ENCODE measurements around the gene ANO1.

DNA sequence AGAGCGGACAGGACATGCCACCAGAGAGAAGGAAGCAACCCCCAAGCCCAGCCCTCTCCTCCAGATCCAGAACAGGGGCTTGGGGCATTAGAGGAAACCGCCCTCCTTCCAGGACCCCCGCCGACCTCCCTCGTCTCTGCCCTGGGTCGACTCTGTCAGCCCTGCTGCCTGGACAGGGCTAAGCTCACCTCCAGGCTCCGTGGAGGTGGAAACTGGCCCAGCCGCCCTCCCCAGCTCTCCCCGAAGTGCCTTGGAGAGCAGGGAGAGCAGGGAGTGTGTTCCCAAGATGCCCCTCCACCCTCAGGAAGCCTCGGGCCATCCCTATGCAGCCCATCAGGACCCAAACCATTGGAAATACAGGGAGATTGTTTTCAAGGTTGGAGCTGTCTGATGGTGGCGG lies 26.8 kb downstream of the ANO1 start:
- TF ChIP-seq, protein P1, sequence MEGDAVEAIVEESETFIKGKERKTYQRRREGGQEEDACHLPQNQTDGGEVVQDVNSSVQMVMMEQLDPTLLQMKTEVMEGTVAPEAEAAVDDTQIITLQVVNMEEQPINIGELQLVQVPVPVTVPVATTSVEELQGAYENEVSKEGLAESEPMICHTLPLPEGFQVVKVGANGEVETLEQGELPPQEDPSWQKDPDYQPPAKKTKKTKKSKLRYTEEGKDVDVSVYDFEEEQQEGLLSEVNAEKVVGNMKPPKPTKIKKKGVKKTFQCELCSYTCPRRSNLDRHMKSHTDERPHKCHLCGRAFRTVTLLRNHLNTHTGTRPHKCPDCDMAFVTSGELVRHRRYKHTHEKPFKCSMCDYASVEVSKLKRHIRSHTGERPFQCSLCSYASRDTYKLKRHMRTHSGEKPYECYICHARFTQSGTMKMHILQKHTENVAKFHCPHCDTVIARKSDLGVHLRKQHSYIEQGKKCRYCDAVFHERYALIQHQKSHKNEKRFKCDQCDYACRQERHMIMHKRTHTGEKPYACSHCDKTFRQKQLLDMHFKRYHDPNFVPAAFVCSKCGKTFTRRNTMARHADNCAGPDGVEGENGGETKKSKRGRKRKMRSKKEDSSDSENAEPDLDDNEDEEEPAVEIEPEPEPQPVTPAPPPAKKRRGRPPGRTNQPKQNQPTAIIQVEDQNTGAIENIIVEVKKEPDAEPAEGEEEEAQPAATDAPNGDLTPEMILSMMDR (IDR thresholded peaks at IDR 0.05) = no peak
- no peak for TF ChIP-seq POLR2A (IDR thresholded peaks at IDR 0.05)
